NCI-H1105 treated with DMSO at 0.1 percent for 48 hours (cell line): ENCODE measurements around the gene PGGT1B.
A peak's percentile ranks its signal among the peaks of the same experiment; 100 is the strongest.
"Not testable (repeated sequence)": the region's sequence is repeated elsewhere in the genome, so short reads cannot be mapped to it uniquely, and the experiment has no call there.

Experiments used
- DNase-seq: peaks from one replicate; lab custom pipeline; 2025; lab: John Stamatoyannopoulos, UW

The PGGT1B gene

GRCh38 chr5:115257981-115258380 lies 4.7 kb downstream of the PGGT1B start:
- no peak for DNase-seq

- not testable (repeated sequence) for DNase-seq
Observed at GRCh38 chr5:115249379-115249778, 13.3 kb downstream of the PGGT1B start.

- DNase-seq, result peak; percentile 54
Observed at GRCh38 chr5:115246361-115246991, 16.2 kb downstream of the PGGT1B start.

- no peak for DNase-seq
Observed at GRCh38 chr5:115243412-115243811, 19.3 kb downstream of the PGGT1B start.

GRCh38 chr5:115241881-115242642 lies 20.6 kb downstream of the PGGT1B start:
- DNase-seq, result no peak

GRCh38 chr5:115237066-115237465 lies 25.6 kb downstream of the PGGT1B start:
- no peak for DNase-seq

GRCh38 chr5:115236599-115236998 lies 26.1 kb downstream of the PGGT1B start:
- no peak for DNase-seq

- DNase-seq, result no peak
Observed at GRCh38 chr5:115231598-115231997, 31.1 kb downstream of the PGGT1B start.

- DNase-seq, result no peak
Observed at GRCh38 chr5:115229606-115230005, 33.1 kb downstream of the PGGT1B start.

GRCh38 chr5:115227281-115227680 lies 35.4 kb downstream of the PGGT1B start:
- DNase-seq, result no peak

- DNase-seq, result no peak
Observed at GRCh38 chr5:115214541-115214940, 48.1 kb downstream of the PGGT1B start.

GRCh38 chr5:115209279-115209678 lies 53.4 kb downstream of the PGGT1B start:
- no peak for DNase-seq

GRCh38 chr5:115202952-115203351 lies 59.7 kb downstream of the PGGT1B start:
- DNase-seq, result no peak

- DNase-seq, result no peak
Observed at GRCh38 chr5:115196161-115196560, 66.5 kb downstream of the PGGT1B start.

GRCh38 chr5:115194676-115195075 lies 68.0 kb downstream of the PGGT1B start:
- no peak for DNase-seq

GRCh38 chr5:115193295-115193694 lies 69.4 kb downstream of the PGGT1B start:
- no peak for DNase-seq

- DNase-seq, result no peak
Observed at GRCh38 chr5:115192098-115192497, 70.6 kb downstream of the PGGT1B start.

- DNase-seq, result no peak
Observed at GRCh38 chr5:115191474-115192031, 71.1 kb downstream of the PGGT1B start.

- DNase-seq, result no peak
Observed at GRCh38 chr5:115190388-115190787, 72.3 kb downstream of the PGGT1B start.

GRCh38 chr5:115189866-115190265 lies 72.8 kb downstream of the PGGT1B start:
- no peak for DNase-seq

- no peak for DNase-seq
Observed at GRCh38 chr5:115186794-115187193, 75.9 kb downstream of the PGGT1B start.

- DNase-seq, result no peak
Observed at GRCh38 chr5:115184770-115185169, 77.9 kb downstream of the PGGT1B start.

- no peak for DNase-seq
Observed at GRCh38 chr5:115181757-115182156, 80.9 kb downstream of the PGGT1B start.
